ENCODE data around the gene STN1.

STN1 gene

DNA sequence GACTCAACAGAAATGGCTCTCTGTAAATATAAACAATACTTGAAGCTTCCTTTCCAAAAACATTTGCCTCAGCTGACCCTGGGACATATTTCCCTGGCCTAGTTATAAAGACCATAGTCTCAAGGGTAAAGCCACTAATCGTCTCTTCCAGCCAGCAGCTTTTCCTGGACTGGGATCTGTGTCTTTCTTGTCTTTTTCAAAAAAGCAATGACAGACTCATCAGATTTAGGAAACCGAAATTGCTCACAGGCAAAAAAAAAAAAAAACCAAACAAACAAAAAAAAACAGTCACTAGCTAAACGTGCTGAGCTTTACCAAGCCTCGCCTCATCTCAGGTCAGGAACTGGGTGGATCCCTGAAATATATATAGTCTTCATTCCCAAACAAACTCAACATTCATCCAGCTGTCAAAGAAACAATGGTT is 23.5 kb downstream of the STN1 start:
- no peak for DNase-seq (ENCODE audit: low read depth, low spot score)

DNA sequence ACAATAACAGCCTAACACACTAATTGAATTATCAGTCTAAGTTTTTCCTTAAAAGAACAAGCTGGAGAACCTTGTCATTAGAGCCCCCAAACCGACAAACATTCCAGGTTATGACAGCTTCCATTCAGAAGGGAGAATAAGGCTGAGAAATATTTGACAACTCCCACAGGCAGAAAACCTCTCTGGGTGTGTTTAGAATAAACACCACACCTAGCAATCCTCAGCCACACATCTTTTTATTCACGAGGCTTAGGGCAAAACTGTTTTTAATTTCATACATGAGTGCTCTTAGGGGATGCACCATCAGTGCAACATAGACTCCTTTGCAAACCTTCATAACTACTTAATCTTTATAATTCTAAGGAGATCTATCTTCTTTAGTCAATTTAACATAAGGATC is 24.2 kb downstream of the STN1 start:
- no peak for DNase-seq (ENCODE audit: low read depth, low spot score)

DNA sequence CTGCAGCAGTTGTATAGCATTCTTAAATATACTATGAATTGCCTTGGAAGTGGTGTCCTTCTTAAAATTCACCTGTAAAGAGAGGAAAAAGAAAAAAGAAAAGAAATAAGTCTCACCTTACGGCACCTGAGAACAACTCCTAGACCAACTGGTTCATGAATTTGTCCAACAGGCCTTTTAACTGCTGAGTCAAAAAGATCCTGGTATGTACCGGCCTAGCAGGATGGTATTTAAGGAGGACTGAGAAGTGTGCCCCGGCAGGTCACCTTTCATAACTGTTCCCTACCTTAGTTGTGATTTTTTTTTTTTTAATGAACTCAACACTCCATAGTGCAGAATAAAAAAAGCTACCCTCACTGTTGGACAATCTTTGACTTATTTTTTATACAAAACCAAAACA is 25.8 kb downstream of the STN1 start:
- DNase-seq (ENCODE audit: low read depth, low spot score) = no peak

DNA sequence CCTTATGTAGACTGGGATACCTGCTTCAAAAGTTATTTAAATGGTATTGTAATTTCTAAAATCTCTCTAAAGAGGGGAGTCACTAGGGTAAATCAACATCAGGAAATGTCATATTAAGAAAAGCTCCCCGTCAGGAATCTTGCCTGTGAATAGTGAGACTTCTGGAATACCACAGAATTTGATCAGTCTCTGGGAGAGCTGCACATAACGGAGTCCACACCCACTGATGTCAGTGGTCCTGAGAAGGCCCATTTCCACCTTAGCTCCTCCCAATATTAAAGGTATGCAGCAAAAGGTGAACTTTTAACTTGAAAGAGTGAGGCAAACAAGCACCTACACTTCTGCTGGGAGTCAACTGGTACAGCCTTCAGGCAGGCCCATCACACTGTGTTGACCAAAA is 27.3 kb downstream of the STN1 start:
- no peak for DNase-seq (ENCODE audit: low read depth, low spot score)

DNA sequence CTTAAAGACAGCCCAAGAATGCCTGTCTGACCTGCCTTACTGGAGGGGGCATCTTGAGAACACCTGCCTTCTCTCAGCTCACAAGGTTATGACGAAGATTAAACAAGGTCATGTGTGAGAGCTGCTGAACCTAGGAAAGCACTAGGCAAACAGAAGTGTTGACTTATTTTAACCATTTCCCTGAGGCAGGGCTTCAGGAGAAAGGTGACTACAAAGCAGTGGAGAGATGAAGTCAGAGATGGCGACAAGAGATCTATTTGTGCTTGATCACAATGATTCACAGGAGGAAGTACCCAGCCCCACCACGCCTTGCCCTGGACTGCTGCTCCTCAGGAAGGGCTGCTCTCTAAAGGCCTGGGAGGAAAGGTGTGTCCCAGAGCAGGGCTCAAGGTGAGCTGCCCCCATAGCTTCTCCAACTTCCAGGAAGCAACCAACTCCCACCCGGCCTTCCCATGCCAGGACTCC is 27.8 kb downstream of the STN1 start:
- DNase-seq (ENCODE audit: low read depth, low spot score) = no peak

DNA sequence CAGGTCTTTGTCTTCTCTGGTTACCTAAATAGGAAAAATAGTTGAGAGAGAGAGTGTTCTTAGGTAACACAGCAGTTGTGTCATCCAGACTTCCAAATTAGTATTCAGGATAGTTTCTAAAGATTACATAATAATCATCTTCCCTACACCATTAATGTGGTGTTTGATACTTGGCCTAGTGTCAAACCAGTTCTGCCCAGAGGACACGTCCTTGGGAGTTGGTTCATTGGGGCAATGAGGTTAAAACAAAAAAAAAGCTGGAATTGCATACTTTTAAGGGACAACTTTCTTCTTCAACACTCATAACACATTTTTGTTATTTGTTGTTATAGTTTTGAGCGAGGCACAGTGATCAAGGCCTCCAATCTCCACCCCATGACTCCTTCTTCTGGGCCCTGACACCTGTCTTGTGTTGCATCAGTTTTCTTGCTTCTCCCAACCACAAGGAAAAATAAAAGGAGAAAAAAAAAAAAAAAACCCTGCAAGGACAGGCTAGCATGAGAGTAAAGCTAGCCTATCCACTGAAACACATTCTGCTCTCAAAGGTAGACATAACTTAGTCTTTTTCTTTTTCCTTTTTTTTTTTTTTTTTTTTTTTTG is 28.8 kb downstream of the STN1 start:
- DNase-seq (ENCODE audit: low read depth, low spot score) = no peak

DNA sequence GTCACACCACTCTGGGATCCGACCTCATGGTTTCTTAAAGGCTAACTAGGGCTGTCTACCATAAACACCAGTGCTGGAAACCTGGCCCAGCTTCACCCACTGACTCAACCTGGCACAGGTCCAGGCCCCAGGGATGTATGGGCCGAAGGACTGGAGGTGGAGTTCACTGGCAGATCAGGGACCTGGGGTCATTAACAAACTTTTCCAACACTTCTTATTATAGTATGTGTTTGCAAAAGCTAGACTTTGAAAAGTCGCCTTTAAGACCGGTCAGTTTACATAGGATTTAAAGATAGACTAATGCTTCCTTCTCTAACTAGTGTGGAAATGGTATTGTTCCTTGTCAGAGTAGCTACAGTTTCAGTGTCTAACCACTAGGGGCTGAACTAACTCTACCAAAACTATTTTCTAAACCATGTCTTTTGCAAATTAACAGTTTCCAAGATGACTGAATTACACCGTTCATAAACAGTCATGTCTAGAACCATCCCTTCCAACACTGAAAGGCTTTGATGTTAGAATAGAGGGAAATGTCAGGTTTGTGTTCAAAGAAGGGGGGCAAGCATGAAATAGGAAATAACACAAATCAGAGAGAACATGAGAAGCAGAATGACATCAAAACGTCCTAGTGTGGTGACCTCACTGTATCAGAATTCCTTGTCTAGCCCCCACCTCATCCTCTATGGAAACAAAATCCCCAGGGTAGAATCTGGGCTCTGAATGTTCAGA is 29.7 kb downstream of the STN1 start:
- DNase-seq (ENCODE audit: low read depth, low spot score) = no peak

DNA sequence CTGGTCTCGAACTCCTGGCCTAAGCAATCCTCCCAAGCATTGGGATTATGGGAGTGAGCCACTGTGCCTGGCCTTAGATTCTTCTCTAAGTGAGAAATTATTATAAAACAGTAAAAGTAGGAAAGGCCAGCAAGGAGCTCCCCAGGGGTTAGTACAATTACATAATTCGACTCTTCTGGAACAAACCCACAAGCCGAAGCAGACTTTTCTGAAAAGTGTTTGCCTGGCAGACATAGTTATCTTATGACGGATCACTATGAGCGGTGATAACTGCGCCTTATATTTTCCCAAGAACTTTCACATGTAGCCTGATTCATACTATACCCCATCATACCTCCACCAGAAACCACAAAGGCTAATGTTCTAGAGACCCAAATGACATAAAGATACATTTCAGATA is 32.4 kb downstream of the STN1 start:
- DNase-seq (ENCODE audit: low read depth, low spot score) = no peak

DNA sequence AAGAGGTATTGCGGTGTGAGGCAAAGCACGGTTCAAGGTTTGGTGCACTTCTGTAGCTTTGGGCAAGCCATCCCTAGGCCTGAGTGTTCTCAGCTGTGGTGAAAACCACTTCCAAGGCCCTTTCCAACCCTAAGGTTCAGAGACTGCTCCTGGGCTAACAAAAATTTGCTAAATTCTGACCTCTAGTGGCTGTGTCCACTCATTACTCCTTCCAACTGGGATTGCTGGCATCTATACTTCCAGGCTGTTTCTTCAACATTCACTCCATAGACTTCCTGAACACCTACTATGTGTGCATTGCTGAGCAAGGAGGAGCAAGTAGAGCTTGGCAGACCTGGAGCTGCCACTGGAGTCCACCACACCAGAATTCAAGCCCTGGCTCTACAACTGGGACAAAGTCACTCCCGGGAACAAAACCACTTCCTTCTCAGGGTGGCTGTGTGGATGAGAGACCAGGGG is 33.3 kb downstream of the STN1 start:
- DNase-seq (ENCODE audit: low read depth, low spot score) = no peak

DNA sequence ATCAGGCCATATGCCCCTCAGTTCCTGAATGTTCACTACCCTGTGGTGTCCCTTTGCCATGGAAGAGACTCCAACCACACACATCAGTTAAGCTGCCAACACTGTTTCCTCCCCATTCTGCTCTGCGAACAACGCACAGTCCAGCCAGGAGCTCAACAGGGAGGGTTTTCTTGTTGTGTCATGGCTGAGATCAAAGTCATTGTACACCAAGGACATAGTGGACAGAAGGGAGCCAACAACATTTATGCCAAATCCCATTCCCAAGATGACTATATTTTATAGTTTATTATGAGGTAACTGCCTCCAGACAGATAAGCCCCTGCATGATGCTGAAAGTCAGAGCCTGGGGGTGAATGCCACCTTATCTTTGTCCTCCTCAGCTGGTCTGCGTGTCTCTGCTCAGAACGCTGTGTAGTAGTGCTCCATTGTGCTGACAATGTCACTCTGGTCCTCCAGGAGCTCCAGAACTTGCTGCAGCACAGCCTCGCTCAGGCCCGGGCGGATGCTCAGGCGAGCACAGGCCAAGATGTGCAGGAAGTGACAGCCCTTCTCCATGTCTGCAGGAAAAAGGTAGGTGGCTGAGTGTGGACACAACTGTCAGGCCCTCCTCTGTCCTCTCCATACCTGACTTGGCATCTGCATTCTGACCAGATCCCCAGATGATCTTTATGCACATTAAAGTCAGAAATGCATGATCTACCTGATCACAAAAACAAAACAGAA is 35.5 kb downstream of the STN1 start:
- no peak for DNase-seq (ENCODE audit: low read depth, low spot score)

DNA sequence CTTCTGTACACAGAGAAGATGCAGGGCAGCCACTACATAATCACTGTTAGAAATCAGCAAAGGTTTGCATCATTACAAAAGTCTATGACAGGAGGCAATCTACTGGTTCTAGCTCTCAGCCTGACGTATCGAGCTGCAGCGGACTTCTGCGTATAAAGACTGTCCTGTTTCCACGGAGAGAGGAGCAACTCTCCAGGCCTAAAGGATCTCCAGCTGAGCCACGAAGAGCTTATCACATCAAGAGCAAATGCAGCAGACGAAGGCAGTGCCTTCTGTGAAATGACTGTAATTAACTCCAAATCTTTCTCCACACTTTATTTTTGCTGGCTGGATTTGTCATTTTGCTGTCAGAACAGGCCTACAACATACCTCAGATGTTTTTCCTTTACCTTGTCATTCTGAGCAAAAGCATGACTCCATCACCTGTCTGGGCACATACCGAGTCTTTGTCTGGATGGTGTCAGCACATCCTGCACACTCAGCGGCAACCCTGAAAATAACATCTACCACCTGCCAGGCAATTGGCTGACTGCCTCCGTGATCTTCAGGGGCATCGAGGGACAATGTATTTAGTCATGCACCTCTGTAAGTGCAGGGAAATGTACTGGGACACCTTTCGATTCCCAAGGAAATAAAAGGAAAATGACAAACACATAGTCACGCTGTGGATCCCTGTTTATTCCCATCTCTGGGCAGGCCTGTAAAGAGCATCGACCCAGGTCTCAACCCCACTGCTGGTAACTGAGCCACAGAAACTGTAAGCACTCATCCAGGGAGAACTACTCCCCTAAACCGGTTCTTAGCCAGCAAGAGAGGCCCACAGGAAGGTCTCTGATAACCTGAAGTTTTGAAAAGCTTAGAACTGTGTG is 36.3 kb downstream of the STN1 start:
- no peak for DNase-seq (ENCODE audit: low read depth, low spot score)

DNA sequence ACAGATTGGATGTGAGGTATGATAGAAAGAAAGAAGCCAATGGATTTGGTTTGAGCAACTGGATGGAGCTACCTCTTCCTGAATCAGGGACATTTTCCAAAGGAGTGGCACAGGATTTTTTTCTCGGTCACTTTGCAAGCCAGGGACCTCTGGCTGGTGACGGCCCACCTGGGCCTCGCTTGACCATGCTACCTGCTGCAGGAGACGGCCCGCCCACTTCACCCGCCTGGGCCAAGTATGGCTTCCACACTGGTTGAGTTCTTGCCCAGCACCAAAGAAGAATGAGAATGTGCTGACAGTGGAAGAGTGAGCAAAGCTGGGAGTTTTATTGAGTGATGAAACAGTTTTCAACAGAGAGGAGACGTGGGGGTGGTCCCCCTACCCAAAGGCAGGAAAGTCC is 38.2 kb downstream of the STN1 start:
- no peak for DNase-seq (ENCODE audit: low read depth, low spot score)

DNA sequence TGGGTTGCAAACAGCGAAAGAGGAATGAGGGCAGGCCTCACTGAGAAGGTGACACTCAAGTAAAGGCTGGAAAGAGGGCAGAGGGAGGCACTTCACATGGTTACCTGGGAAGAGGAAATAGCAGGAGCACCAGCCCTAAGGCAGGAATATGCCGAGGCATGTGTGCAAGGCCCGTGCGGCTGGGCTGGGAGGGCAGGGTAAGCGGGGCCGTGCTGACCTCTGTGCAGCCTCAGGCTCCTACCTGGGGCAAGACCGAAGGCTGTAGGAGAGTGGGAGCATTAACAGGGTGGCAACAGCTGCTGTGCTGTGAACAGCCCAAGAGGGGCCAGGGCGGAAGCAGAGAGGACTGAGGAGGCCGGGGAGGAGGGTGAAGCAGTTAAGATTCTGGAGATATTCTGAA is 38.6 kb downstream of the STN1 start:
- no peak for DNase-seq (ENCODE audit: low read depth, low spot score)

DNA sequence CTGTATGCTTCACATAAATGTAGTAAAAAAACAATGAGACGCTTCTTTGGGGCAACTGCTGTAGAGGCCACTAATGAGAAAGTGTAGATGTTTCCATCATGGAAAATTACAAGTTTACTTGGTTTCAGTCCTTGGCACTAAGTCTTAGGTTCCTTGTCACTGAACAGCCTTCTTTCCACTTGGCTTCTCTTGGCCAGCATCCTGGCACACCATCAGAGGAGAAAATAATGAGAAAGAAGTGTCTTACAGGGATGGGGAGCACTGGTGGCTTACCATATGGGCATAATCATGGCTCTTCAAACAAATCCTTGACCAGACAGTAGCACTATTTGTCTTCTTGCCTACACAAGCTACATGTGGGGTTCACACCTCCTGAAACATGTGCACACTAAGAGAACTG is 40.1 kb downstream of the STN1 start:
- DNase-seq (ENCODE audit: low read depth, low spot score) = no peak

DNA sequence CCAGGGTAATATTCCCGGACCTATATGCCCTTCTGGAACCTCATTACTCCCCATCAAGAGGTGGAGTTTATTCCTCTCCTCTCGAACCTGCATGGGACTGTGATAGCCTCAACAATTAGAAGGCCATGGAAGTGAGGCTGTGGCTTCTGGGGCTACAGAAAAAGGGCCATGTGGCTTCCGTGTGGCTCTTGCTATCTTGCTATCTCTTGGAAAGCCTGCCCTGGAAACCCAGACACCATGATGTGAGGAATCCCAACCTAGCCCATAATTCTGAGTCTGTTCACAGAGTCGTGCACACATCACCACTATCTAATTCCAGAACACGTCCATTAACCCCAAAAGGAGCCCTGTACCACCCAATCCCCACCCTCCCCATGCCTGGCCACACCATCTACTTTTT is 41.8 kb downstream of the STN1 start:
- no peak for DNase-seq (ENCODE audit: low read depth, low spot score)

DNA sequence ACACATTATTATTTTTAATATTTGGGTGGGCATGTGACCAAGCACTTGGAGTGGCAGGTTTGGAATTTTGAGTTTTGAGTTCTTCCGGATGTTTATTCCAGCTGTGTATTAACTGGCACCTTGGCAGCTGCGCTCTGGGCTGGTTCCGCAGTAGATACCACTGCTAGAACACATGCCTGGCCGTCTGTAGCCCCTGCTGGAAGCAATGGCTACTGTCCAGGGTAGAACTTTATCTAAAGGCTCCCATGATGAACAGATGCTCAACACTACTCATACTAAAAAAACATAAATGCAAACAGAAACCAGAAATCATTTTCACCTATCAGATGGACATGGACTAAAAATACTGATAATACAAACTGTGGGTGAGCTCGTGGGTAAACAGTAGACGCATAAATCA is 43.3 kb downstream of the STN1 start:
- no peak for DNase-seq (ENCODE audit: low read depth, low spot score)

DNA sequence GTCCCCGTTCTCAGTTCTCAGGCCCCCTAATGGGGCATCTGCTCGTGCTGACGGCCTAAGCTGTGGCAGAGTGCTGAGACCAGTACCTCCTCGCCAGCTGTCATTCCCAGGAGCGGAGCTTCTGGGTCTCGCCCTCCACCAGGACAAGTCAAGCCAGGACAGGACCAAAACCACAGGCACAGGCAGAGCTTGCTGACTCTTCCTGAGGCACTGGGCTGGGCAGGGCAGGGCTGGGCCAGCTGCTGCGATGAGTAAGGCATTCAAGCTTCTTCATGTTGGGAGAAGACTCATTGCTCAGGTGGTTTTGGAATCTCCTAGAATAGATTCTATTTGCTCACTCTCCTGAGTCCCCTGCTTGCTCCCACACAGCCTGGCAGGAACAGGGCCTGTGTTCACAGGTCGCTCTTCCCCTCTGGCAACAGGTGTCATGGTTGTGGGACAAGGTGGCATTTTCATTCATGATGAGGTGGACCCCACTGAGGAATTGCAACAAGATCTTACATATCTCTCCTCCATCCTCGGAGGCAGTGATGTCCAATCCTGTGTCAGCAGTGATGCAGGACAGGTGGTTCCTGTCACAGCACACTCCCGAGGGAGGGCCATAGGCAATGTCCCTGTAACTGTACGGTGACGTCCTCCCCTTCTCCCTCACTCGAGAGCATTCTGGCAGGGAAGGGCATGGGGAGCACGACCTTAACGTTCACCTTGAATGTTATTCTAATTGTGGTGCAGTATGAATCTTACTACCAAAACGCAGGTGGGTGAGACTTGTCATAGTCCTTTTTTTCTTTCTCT is 45.6 kb downstream of the STN1 start:
- DNase-seq (ENCODE audit: low read depth, low spot score) = no peak

DNA sequence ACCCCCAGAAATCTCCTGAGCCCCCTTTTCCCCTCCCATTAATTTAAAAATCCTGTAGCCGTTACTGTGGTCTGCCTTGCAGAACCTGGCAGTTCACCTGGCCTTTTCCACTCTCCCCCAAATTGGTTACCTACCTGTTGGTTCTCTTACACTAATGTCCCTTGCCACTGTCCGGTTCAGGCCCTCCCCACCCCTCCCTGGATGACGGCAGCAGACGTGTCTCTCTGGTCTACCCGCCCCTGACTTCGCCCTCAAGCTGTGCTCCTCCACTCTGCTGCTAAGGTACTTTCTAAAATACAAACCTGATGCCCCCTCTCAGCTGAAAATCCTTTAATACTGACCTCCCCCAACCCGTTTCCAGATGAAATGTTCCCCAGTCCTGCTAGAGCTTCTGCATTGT is 47.0 kb downstream of the STN1 start:
- no peak for DNase-seq (ENCODE audit: low read depth, low spot score)

DNA sequence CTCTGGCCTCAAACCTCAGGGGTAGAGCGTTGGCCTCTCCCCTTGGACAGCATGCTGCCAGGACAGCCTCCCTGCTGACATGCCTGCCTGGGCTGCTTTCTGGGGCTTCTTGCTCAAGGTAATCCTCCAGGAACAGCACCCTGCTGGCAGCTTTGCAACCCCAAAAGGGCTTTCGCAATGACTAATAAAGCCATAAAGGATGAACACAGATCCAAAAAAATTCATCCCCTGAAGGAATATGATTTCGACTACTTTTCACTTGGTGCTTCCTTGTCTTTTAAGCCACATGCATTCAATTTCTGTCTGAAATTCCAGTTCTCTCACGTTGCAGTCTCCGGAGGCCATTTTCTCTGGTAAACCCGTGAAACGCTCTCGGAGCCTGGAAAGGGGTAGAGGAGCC is 47.5 kb downstream of the STN1 start:
- DNase-seq (ENCODE audit: low read depth, low spot score) = no peak

DNA sequence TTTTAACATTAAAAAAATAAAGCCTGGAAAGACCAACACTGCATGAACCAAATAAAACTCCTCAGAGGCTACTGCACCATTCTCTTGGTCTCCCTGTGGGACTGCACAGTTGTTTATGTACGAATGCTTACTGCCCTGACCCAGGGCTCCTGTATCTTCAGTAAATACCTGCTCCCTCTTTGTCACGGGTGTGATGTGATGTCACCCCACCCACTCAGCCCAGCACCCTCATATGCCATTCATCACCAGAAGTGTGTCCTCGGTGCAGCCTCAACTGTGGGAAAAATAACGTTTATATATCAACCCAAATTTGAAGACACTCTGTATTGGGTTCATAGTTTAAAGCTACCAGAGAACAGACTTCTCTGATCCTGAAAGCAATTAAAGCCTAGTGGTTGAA is 48.6 kb downstream of the STN1 start:
- DNase-seq (ENCODE audit: low read depth, low spot score) = no peak

DNA sequence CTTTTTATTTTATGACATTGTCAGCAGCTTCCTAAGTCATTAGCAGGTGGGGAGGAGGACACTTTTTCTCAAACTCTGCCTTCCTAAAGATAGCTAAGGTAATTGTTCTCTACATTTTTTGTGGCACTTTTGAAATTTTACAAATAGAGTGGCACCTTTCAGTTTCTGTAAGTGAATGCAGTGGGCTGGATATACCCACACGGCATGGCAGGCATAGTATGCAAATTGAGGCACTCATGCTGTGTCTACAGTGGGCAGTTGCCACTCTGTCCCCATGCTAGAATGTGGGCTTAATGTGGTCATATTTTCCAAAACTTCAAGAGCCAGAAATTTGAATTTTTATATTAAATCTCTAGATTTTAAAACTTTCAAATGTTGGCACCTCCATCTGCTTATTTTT is 49.8 kb downstream of the STN1 start:
- no peak for DNase-seq (ENCODE audit: low read depth, low spot score)
